T-helper 9 cell (primary cell): ENCODE results near the gene TCF7L1.

ENCODE experiments used
- DNase-seq: peaks from one replicate; pipeline ENCODE4 v3.0.0-alpha.2; 2020

The TCF7L1 gene

DNA sequence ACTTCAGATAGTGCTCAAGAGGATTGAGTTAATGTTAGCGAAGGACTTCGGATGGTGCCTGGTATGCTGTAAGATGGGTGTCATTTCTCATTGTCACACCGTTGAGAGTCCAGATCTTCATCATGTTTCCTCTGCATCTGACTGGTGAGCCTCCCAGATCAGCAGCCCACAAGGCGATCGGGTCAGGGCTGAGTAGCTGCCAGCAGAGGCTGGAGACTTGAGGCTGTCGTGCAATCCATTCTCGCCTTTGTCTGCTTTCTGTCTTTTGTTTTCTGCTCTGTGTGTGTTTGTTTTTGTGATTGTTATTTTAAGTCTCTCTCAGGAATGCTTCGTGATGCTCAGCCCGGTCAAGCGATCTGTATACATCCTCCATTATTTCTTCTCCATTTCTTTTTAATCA is 98.8 kb downstream of the TCF7L1 start:
- no peak for DNase-seq

DNA sequence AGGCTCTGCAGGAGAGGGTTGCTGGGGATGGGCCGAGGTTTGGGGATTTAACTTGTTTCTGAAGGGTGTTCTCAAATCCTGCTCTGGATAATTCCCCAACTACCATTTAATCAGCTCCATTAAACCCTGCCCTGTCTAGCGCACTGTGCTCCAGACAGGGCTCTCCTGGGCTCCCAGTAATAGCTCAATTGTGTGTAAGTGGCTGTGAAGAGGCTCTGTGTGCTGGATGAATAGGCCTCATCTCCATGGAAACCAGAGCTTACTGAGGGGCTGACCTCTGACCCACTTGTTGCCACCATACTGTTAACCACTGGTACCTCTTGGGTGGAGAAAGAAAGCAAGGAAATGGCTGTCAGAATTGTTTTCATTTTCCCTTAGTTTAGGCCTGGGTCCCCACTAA is 101.7 kb downstream of the TCF7L1 start:
- no peak for DNase-seq

DNA sequence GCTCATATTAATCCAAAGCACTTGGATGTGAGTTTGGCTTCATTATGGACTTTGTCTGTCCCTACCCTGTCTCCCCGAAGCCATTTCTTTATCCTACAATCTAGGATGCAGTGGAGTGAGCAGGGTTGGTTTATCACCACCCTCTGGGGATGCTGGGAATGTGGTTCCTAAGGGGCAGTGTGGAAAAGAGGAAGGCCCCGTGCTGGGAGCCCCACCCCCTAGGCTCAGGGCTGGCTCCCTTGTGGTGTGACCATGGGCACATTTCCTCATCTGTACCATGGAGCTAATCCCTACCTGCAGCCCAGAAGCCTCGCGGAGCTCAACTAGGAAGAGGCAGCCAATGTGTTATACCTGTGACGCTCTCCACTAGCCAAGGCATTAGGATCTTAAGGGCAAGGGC is 102.1 kb downstream of the TCF7L1 start:
- DNase-seq = no peak

DNA sequence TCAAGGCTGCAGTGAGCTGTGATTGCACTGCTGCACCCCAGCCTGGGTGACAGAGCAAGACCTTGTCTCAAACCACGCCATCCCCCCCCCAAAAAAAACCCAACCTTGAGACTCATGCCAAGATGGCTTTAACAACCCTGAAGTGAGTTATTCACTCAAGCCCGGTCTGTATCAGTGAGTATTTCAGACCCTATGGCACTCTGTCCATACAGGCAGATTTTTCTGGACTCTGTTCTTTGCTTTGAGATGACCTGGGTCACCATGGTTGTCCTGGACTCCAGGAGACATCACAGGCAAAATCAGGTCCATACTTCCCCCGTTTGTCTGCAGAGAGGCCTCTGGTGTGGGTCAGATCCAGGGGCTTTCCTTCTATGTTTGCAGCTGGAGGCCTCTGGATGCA is 102.9 kb downstream of the TCF7L1 start:
- DNase-seq = no peak

DNA sequence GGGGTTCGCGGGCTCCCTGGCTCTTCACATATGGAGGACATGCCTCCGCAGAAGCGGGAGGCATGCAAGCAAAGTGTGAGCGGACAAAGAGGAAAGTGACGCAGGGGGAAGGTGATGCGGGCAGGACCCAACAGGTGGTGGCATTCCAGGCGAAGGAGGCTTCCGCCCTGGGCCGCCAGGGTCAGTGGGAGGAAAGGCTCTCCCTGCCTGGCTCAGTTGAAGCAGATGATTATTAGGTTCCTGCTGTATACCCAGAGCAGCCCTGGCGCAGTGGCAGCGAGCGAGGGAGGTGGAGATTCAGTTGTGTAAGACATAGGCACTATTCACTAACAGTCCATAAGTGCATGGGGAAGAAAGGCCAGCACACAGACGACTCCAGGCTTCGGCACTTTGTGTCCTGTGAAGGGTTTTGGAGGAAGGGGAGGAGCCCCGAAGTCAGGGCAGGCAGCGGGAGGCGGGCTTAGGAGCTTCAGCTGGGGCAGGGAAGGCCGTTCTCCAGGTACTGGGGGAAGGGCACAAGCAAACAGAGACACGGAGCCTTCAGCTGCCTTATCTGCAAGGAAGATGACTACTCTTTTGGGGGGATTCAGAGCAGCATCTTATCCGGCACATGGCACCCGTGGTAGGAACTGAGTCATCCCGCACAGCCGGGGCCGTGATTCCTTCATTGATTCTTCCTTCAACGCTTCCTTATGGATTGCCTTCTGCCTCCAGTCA is 104.8 kb downstream of the TCF7L1 start:
- no peak for DNase-seq

DNA sequence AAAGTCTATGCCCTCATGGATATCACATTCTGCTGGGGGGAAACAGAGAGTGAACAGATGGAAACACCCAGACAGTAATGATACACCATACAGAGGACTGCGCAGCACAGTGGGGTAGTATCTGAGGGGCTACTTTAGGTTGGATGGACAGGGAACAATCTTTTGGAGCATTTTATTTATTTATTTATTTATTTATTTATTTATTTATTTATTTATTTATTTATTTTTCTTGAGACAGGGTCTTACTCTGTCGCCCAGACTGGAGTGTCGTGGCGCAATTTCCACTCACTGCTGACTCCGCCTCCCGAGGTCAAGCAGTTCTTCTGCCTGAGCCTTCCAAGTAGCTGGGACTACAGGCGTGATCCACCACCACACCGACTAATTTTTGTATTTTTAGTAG is 105.4 kb downstream of the TCF7L1 start:
- DNase-seq = no peak

DNA sequence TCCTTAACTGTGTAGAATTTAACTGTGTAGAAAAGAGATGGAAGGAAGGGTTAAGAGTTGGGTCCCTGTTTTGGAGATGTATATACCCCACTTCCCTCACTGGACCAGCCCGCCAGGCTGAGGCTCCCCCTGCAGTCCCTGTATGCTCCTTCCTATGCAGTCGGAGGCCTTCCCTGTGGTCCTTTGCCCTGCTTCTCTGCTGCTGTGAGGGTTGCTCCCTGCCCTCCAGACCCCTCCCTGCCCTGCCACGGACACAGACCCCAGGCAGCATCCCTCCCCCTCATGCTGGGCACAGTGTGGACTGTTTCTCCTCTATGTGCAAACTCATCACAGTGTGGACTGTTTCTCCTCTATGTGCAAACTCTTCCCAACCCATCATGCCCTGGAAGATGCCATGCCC is 105.9 kb downstream of the TCF7L1 start:
- DNase-seq = no peak

DNA sequence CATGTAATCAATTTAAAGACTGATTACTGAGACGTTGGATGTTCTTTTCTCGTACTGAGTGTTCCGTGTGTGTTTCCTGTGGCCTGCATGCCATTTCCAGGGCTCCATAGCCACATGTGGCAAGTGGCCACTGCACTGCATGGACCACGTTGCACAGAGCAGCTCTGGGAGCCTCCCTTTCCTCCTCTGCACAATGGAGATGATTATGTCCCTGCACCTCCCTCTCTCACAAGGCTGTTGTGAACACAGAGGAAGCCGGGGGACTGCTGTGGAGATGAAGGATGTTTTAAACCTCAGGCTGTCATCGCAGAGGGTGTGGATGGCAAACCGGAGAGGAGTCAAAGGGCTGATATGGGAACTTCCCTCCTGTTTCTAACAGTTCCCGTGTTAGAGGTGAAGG is 106.9 kb downstream of the TCF7L1 start:
- DNase-seq = no peak

DNA sequence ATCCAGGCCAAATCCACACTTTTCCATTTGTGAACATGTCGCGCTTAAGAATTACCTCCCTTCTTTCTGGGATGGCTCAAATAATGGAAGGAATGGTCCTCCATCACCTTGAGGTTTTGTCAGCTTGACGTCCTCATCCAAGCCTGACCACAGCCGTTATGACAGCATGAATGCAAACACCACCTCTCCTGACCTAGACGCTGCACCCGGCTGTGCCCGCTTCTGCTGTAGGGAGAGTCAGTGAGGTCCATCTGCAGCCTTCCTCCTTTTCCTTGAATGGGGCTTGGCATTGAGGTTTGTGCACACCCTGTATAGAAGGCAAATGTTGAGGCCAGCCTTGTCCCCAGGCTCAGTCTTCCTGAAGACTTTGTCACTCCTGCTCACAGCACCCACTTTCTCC is 109.1 kb downstream of the TCF7L1 start:
- DNase-seq = no peak

DNA sequence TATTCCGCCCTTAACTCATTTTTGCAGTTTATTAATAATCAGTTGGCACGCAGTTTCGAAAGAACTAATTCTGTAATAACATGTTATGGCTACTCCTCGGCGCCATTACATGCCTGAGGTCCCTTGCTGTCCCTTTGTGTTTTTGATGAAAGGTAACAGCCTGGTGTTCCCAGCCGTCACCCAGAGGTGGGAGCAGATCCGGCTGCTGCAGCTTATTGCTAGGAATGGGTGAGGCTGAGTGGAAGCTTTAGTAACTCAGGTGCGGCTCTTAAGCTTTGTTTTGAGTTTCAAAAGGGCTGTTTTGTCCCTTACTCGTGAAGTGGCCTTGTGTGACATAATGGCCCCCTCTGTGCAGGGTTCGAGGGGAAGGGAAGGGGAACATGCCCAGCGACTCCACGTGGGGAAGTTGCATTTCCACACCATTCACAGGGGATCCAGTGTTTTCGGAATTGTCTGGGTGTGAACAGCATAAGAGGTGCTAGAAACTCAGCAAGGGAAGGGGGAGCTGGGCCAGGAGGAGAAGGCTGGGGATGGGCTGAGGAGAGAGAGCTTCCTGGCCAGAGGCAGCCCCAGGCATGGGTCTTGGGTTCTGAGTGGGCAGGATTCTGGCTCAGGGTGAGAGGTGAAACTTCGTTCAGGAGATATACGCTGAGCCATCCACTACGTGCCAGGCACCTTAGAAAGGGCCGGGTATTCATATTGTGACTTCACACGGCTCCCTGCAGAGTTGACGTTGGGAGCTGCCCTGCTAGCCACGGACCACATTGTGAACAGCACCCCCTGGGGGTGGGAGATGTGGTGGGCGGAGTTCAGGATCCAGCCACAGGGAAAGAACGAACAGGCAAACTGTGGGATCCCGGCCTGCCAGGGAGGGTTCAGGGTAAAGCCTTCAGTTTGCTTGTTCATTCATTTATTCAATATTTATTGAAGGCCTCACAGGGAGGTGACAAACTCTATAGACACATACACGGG is 110.2 kb downstream of the TCF7L1 start:
- DNase-seq = no peak

DNA sequence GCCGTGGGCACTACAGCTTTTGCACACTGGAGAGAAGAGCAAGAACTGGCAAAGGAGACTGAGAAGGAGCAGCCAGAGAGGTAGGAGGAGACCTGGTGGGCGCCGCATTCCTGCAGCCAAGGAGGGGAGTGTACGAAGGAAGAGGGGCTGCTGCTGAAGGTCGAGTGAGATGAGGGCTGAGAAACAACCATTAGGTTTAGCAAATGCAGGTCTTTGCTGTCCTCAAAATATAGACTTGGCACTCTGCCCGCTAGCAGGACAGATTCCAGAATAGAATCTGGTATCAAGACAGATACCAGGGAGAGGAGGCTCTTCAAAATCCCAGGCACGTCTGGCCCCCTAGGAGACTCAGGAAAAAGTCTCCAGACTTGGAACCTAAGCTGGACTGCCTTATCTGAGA is 111.6 kb downstream of the TCF7L1 start:
- no peak for DNase-seq

DNA sequence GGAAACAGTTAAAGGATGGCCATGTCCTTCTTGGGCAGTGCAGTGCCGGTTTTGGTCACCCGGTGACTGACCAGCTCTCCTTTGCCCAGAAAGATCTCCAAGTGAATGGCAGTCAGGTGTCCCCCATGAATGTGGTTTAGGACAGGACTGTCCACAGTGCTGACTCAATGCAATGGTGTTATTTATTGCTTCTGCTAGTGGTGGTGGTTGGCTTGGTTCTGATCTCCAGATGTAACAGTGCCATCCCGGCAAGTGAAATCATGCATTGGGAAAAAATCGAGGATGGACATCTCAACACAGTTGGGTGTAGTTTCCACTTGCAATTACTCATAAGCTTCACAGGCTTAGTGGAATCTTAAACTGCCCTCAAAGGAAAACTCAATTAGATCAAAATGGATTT is 112.7 kb downstream of the TCF7L1 start:
- DNase-seq = no peak

DNA sequence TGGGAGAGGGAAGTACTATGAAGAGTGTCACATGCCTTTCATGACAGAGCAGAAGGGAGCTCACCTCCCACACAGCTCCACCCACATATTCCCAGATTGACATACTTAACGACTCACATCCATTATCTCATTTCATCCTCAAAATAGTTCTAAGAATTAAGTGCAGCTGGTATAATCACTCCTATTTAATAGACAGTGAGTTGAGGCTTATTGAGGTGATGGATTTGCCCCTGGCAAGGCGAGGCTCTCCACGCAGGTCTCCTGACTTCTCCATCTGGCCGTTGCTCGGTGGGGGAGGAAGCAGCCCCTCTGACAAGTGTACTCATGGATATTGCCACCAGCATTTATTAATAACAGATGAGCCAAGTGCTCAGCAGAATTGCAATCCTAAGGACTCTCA is 113.2 kb downstream of the TCF7L1 start:
- no peak for DNase-seq

DNA sequence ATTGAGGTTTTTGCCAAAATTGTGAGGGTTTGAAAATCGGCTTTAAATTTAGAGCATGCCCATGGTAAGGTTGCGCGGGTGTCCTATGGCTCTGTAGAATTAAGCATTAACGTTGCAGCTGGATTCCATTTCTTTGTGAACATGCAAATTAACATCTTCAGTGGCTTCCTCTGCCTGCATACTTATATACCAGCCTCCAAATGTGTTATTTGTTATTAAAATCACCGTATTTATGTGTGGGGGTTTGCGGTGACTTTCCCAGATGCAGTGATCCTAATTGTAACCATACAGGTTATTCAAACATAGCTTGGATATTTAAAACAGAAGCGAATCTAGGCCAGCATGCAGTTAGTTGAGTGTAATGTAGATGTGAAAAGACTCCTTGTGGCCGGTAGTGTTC is 114.4 kb downstream of the TCF7L1 start:
- no peak for DNase-seq

DNA sequence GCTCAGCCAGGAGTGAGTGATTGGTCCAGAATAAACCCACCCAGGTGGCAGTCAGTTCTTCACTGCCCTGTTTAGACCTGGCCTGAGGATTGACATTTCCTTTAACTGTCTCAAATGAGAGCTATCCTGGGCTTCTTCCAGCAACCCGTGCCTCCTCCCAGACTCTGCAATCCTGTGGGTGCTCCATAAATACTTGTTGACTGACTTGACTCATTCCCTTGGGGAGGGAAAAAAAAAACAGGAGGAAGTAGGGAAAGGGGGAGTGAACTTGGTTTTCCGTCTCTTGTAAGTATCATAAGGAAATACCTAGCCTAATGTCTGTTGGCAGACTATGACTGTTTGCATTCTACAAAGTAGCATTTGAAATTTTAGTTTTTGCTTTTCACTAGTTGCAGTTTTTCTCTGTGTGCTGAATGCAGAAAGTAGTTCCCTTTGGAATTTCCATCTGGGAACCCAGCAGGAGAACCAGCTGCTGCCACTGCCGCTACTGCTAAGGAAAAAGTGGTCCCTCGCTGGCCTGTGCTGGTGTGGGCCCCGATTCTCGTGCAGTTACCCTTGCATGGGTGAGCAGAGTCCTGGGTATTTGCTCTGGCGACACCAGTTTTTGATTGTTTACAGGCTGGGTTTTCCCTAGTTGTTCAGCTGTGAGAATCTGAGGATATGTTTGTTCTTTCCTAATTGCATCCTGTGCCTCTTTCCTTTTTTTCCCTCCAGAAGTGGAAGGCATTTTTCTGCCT is 115.7 kb downstream of the TCF7L1 start:
- no peak for DNase-seq

DNA sequence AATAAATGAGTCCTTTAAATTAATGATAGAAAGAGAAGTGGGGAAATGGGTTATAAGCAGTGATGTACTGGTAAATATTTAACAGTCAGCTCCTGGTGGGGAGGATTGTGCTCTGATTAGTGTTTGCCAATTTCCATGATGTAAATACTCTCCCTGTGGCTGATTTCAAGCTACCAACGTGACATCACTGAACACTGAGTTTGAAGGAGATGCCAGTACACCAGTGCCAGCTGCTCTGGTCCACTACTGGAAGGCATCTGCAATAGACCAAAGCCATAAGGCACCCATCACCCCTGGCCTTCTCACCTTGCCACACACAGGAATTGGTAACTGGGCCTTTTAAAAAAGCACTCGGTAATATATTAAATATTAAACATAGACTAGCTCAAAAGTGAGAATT is 116.9 kb downstream of the TCF7L1 start:
- no peak for DNase-seq

DNA sequence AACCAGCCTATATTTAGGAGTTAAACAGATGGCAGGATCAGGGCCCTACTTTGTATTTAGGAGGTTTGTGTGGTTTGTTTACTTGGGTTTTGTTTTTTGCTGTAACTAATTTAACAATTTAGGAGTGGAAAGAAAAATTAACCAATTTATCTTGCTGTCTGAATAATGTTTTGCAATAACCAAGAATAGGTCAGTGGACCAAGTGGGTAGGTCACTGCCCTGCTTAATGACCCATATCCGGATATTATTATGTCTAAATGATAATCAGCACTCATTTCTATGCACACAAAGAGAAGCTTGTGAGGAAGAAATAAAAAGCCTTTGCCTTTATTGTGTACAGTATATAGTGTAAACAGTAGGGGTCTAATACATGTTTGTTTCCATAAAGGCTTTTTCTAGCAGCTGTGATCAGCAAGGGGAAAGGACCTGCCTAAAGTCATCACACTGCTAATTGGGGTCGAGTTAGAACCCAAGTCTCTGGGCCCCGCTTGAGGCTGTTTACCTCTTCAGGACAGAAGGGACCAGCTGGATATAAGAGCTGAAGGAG is 118.0 kb downstream of the TCF7L1 start:
- DNase-seq = no peak

DNA sequence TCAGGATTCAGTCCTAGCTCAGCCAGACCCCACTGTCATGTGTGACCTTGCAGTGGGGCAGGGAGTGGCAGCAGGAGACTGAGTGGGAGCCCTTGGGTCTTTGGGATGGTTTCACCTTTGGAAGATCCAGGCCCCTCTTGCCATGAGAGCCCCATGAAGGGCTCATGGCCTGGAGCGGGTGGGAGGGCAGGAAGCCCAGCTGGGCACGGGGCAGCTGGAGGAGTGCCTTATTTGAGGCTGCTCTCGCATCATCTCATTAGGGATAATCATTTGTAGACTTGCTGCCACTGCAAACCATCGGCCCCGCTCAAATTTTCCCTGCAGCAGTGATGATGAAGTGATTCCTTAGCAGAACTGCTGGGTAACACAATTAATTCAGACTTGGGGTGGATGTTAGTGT is 120.7 kb downstream of the TCF7L1 start:
- DNase-seq = no peak

DNA sequence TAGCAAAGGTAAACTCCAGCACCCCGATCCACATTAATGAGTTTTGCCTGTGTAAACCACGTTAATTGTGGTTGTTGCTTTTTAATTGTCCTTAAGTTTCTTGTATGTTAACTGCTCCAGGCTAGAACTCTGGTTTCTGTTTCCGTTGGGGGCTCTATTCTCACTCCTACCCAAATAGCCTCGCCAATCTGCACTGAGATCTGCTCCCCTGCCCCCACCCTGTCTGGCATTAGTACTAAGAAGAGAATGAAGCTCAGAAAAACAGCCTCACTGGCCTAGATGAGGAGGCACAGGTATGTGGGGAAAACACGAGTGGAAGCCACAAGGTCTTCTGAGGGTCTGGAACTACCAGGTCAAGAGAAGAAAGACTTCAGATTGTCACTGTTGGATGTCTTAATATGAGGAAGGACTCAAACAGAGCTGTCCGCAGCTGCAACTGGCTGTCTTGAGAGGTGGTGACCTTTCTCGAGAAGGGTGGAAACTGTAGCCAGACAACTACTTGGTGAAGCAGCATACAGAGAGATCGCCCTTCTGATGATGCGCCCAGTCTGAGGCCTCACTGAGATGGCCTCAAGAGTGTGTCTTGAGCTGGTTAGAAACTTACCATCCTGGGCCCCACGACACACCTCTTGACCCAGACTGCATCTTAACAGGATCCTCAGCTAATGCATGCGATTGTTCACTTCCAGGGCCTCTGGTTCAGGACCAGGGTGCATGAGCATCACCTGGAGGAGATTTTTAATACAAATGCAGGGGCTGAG is 121.5 kb downstream of the TCF7L1 start:
- DNase-seq = no peak

DNA sequence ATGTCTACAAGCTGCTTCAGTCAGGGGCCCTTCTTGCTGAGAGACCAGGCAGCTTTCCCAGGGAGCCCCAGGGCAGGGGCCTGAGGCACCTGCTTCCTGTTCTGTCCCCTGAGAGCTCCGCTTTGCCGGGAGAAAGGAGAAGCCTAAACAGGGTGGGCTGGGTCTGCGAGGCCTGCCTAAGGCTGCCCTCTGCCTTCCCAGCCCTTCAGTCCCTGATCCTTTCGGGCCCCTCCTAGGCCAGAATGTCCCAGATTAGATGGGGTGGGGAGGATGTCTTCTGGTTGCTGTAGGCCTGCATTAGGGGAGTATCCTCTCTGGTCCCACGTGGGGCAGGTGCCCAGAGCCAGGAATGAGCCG is 122.2 kb downstream of the TCF7L1 start:
- no peak for DNase-seq

DNA sequence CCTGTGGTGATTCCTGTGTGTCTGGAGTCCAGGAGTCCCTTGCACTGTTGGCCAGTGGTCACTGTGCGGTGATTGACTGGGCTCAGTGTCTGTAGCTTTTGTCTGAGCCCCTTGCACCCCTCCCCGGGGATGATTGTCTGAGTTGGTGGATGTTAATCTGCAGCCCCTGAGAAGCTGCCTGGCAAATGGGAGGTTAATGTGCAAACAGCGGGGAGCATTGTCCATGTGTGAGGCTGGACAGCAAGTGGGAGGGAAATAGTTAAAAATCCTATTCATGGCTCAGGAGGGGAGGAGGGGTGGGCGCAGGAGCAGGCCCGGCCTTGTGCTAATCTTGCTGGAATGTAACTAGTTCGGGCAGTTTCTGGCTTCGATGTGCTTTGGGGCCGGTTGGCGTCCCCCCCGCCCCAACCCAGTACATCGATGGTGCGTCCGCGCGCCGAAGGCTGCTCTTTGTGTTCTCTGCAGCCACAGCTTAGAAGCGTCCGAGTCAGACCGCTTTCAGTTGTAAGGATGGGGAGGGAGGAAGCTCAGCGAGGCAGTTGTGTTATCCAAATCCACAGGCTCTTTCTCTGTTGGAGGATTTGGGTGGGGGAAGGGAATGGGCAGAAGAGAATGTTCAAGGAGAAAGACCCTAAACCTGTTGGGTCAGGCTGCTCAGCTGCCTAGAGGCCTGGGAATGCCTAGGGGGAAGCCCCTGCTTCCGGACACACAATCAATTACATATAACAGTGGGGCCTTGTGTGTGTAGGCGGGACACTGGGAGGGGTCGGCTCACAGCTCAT is 122.8 kb downstream of the TCF7L1 start:
- no peak for DNase-seq
